ENCODE data around the gene TMEM239.

Gene TMEM239

GRCh38 chr20:2799688-2800520 is 16.3 kb upstream of the TMEM239 start:
- FAIRE-seq (no peak), DNase-seq (ENCODE audit: insufficient read length, low spot score) (no peak)
- TF ChIP-seq CTCF (IDR thresholded peaks at IDR 0.05; ENCODE audit: insufficient read depth, missing control alignments): no peak

DNA sequence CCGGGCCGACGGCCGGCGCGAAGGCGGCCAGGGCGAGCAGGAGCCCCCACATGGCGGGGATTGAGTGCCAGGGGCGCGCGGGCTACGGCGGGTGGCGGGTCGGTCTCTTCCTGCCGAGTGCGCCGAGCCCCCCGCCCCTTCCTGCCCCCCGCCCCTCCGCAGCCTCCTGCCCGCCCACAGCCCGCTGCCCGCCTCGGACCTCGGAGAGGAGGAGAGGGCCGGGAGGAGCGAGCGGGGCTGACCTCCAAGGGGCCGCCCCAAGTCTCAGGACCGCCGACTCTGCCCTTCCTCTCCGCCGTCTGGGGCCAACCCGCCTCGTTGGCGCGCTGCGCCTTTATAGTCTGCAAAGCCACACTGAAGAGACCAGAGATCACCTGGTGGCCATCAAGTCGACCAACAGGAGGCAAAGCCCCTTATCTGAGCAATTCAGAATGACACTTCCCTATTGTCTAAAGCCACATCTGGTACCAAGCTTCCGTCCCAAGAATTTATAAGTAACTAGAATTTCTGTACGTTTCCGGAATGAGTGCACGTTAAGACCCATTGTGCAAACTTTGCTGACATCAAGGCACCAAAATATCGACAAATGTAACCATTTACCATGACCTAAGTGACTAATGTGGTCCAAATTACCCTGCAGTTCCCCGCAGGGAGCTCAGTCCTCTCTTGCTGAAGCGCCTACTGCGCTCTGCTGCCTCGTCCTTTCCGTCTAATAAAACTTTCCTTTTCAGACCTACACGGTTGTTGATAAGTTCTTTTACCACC is 15.5 kb upstream of the TMEM239 start, which contains the start of gene CPXM1:
Gene CPXM1, minus strand, starts transcription at position 107 of the 765 bp plus-strand sequence. Its CDS starts 55 bp downstream, at position 52.
- no peak for FAIRE-seq
- no peak for TF ChIP-seq CTCF (IDR thresholded peaks at IDR 0.05; ENCODE audit: insufficient read depth, missing control alignments)
- DNase-seq (ENCODE audit: insufficient read length, low spot score): no peak

DNA sequence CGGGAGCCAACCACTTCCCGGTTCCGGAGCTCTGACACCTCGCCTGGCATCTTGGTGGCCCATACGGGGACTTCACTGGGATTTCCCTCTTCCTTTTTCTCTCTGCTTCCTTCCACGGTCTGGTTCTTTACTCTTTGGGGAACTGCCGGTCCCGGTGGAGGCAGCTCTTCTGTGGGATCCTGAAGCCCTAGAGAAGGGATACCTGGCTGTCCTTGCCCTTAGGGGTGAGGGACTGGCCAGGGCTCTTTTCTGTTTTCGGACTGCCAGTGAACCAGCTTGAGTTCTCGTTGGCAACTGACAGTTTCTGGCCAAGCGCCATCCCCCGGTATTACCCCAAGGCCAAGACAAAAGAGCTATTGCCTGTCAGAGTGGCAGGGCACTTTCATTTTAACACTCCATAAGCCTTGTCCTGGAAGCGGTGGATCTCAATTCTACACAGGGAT is 14.9 kb upstream of the TMEM239 start:
- no peak for TF ChIP-seq CTCF (IDR thresholded peaks at IDR 0.05; ENCODE audit: insufficient read depth, missing control alignments)
- FAIRE-seq (no peak), DNase-seq (ENCODE audit: insufficient read length, low spot score) (no peak)

GRCh38 chr20:2804041-2804828 is 11.9 kb upstream of the TMEM239 start:
- DNase-seq (ENCODE audit: insufficient read length, low spot score) (no peak), FAIRE-seq (no peak)
- TF ChIP-seq CTCF (IDR thresholded peaks at IDR 0.05; ENCODE audit: insufficient read depth, missing control alignments): no peak

GRCh38 chr20:2804852-2805688 is 11.1 kb upstream of the TMEM239 start:
- FAIRE-seq (no peak), DNase-seq (ENCODE audit: insufficient read length, low spot score) (no peak)
- TF ChIP-seq CTCF (IDR thresholded peaks at IDR 0.05; ENCODE audit: insufficient read depth, missing control alignments): no peak

GRCh38 chr20:2805689-2806350 is 10.3 kb upstream of the TMEM239 start:
- DNase-seq (ENCODE audit: insufficient read length, low spot score) (no peak), FAIRE-seq (no peak)
- TF ChIP-seq CTCF (IDR thresholded peaks at IDR 0.05; ENCODE audit: insufficient read depth, missing control alignments): no peak
